Dermis lymphatic vessel endothelial cell (primary cell): ENCODE measurements around the gene CFAP126. TPM values are rescaled to one million over a fixed set of nuclear protein-coding genes. Genes with fewer than 3 reads are reported as not detected.

Experiments
- total RNA-seq: library from RNA; depleted of rRNA; stranded (reverse); fragments of >200 nt; gene quantifications from 2 replicates; pipeline ENCODE4 v1.2.1, GENCODE V29; 2014

CFAP126 gene
- not detected in 2 replicates for total RNA-seq

GRCh38 chr1:161367684-161368400, at the start of gene CFAP126:
CFAP126 (minus strand) TSS chr1:161367876; CDS start chr1:161367868, 8 bp downstream.

Other genes with a start within 250 kb of the CFAP126 start
- gene PFDN2, start 249.8 kb downstream of the CFAP126 start, total RNA-seq = 38.9 and 39.4 TPM in 2 replicates
- 9.1 and 12.4 TPM in 2 replicates for gene NIT1, start 249.8 kb downstream of the CFAP126 start, total RNA-seq
- gene DEDD, start 235.2 kb downstream of the CFAP126 start, total RNA-seq = 43.3 and 50.0 TPM in 2 replicates
- gene UFC1, start 213.9 kb downstream of the CFAP126 start, total RNA-seq = 154 and 165 TPM in 2 replicates
- 3.7 and 4.0 TPM in 2 replicates for gene USP21, start 208.4 kb downstream of the CFAP126 start, total RNA-seq
- 11.9 and 15.5 TPM in 2 replicates for gene PPOX, start 201.4 kb downstream of the CFAP126 start, total RNA-seq
- 15.6 and 20.3 TPM in 2 replicates for gene B4GALT3, start 190.4 kb downstream of the CFAP126 start, total RNA-seq
- gene ADAMTS4, start 168.8 kb downstream of the CFAP126 start, total RNA-seq = 10.0 and 13.3 TPM in 2 replicates
- gene NDUFS2, start 165.5 kb downstream of the CFAP126 start, total RNA-seq = 161 and 182 TPM in 2 replicates
- gene FCER1G, start 152.6 kb downstream of the CFAP126 start, total RNA-seq = 0.17 TPM in 1 of 2 replicates, not detected in the other
- gene APOA2, start 144.2 kb downstream of the CFAP126 start, total RNA-seq = not detected in 2 replicates
- gene TOMM40L, start 141.8 kb downstream of the CFAP126 start, total RNA-seq = 10.2 and 10.9 TPM in 2 replicates
- gene NR1I3, start 129.7 kb downstream of the CFAP126 start, total RNA-seq = not detected in 2 replicates
- gene PCP4L1, start 109.1 kb downstream of the CFAP126 start, total RNA-seq = not detected in 2 replicates
- gene MPZ, start 57.9 kb downstream of the CFAP126 start, total RNA-seq = 1.3 and 1.7 TPM in 2 replicates
- gene SDHC, start 53.5 kb downstream of the CFAP126 start, total RNA-seq = 20.2 and 28.7 TPM in 2 replicates
- 0.87 and 1.5 TPM in 2 replicates for gene FCGR2A, start 137.6 kb upstream of the CFAP126 start, total RNA-seq
- 0.22 and 0.60 TPM in 2 replicates for gene HSPA6, start 156.7 kb upstream of the CFAP126 start, total RNA-seq
- not detected in 2 replicates for gene FCGR3A, start 181.9 kb upstream of the CFAP126 start, total RNA-seq